Measurements from ENCODE around the gene RAB3C. TPM values are rescaled to one million over a fixed set of nuclear protein-coding genes. Genes with fewer than 3 reads are reported as not detected.

RAB3C gene
- total and polyA plus RNA-seq, 4 experiments from 2014 or later, result not detected

GRCh38 chr5:58711965-58712364 is 129.1 kb downstream of the RAB3C start:
- no peak for DNase-seq
- H3K36me3 Mint-ChIP-seq, result no peaks in the 10 kb centered on the region
- no peak overlapping the region for H3K4me3 ChIP-seq (ENCODE audit: low read length in 2 of 2)
- no peaks in the 10 kb centered on the region for H3K36me3 ChIP-seq (ENCODE audit: insufficient read depth, low read length)
- no peaks in the 10 kb centered on the region for H3K27me3 ChIP-seq (ENCODE audit: insufficient read depth, low read length)
- peaks cover 0 to 12% (median 4%) of the 10 kb centered on the region in 8 donors for H3K9me3 Mint-ChIP-seq
- intact Hi-C loops (cut with micrococcal nuclease), result no loop called here
- CTCF ChIA-PET (ENCODE audit: partially characterized antibody), result no interaction called here
- no peaks in the 10 kb centered on the region for H3K9me3 ChIP-seq (ENCODE audit: control insufficient read depth in 1 of 2, low read length in 2 of 2)
- H3K27me3 Mint-ChIP-seq, result peaks cover 5 to 7% of the 10 kb centered on the region in 2 donors
- H3K27ac ChIP-seq (ENCODE audit: low read depth, low read length), result no peak overlapping the region
- POLR2A ChIA-PET (ENCODE audit: partially characterized antibody), result no interaction called here
- no peak overlapping the region for H3K4me3 Mint-ChIP-seq
- no peaks in the 10 kb centered on the region for H3K4me1 Mint-ChIP-seq
- no peaks in the 10 kb centered on the region for H3K4me1 ChIP-seq (ENCODE audit: insufficient read depth, low read length)
- H3K27ac Mint-ChIP-seq, result no peak overlapping the region

- H3K9me3 Mint-ChIP-seq, result peaks cover 0 to 12% (median 4%) of the 10 kb centered on the region in 8 donors
- ChIA-PET CTCF (ENCODE audit: partially characterized antibody) (no interaction called here), POLR2A (ENCODE audit: partially characterized antibody) (no interaction called here)
- H3K4me1 Mint-ChIP-seq, result no peaks in the 10 kb centered on the region
- H3K9me3 ChIP-seq (ENCODE audit: control insufficient read depth in 1 of 2, low read length in 2 of 2), result no peaks in the 10 kb centered on the region
- DNase-seq, result no peak
- H3K36me3 Mint-ChIP-seq, result no peaks in the 10 kb centered on the region
- peaks cover 4 to 7% of the 10 kb centered on the region in 2 donors for H3K27me3 Mint-ChIP-seq
- H3K27ac Mint-ChIP-seq, result no peak overlapping the region
- H3K4me1 ChIP-seq (ENCODE audit: insufficient read depth, low read length), result no peaks in the 10 kb centered on the region
- H3K36me3 ChIP-seq (ENCODE audit: insufficient read depth, low read length), result no peaks in the 10 kb centered on the region
- no peak overlapping the region for H3K27ac ChIP-seq (ENCODE audit: low read depth, low read length)
- intact Hi-C loops (cut with micrococcal nuclease), result no loop called here
- H3K4me3 Mint-ChIP-seq, result no peak overlapping the region
- H3K4me3 ChIP-seq (ENCODE audit: low read length in 2 of 2), result no peak overlapping the region
- H3K27me3 ChIP-seq (ENCODE audit: insufficient read depth, low read length), result no peaks in the 10 kb centered on the region
Measured at GRCh38 chr5:58714046-58714445, 131.2 kb downstream of the RAB3C start.

- Histone ChIP-seq H3K36me3 (ENCODE audit: insufficient read depth, low read length) (no peaks in the 10 kb centered on the region), H3K4me3 (ENCODE audit: low read length in 2 of 2) (no peak overlapping the region), H3K4me1 (ENCODE audit: insufficient read depth, low read length) (no peaks in the 10 kb centered on the region), H3K9me3 (ENCODE audit: control insufficient read depth in 1 of 2, low read length in 2 of 2) (no peaks in the 10 kb centered on the region), H3K27me3 (ENCODE audit: insufficient read depth, low read length) (no peaks in the 10 kb centered on the region), H3K27ac (ENCODE audit: low read depth, low read length) (no peak overlapping the region)
- no peak for DNase-seq
- intact Hi-C loops (cut with micrococcal nuclease), result no loop called here
- H3K27ac Mint-ChIP-seq, result no peak overlapping the region
- ChIA-PET CTCF (ENCODE audit: partially characterized antibody) (no interaction called here), POLR2A (ENCODE audit: partially characterized antibody) (no interaction called here)
- H3K9me3 Mint-ChIP-seq, result peaks cover 0 to 12% (median 4%) of the 10 kb centered on the region in 8 donors
- no peak overlapping the region for H3K4me3 Mint-ChIP-seq
- H3K27me3 Mint-ChIP-seq, result peaks cover 2 to 3% of the 10 kb centered on the region in 2 donors
- no peaks in the 10 kb centered on the region for H3K36me3 Mint-ChIP-seq
- no peaks in the 10 kb centered on the region for H3K4me1 Mint-ChIP-seq
Measured at GRCh38 chr5:58715997-58716656, 133.3 kb downstream of the RAB3C start.

- Mint-ChIP-seq H3K36me3 (no peaks in the 10 kb centered on the region), H3K27me3 (peaks cover 1 to 2% of the 10 kb centered on the region in 2 donors), H3K4me1 (no peaks in the 10 kb centered on the region), H3K9me3 (peaks cover 0 to 12% (median 4%) of the 10 kb centered on the region in 8 donors), H3K4me3 (no peak overlapping the region), H3K27ac (no peak overlapping the region)
- DNase-seq, result no peak
- POLR2A ChIA-PET (ENCODE audit: partially characterized antibody), result no interaction called here
- Histone ChIP-seq H3K36me3 (ENCODE audit: insufficient read depth, low read length) (no peaks in the 10 kb centered on the region), H3K4me1 (ENCODE audit: insufficient read depth, low read length) (no peaks in the 10 kb centered on the region), H3K27ac (ENCODE audit: low read depth, low read length) (no peak overlapping the region), H3K4me3 (ENCODE audit: low read length in 2 of 2) (no peak overlapping the region), H3K27me3 (ENCODE audit: insufficient read depth, low read length) (no peaks in the 10 kb centered on the region), H3K9me3 (ENCODE audit: control insufficient read depth in 1 of 2, low read length in 2 of 2) (no peaks in the 10 kb centered on the region)
- intact Hi-C loops (cut with micrococcal nuclease), result no loop called here
- CTCF ChIA-PET (ENCODE audit: partially characterized antibody), result no interaction called here
Measured at GRCh38 chr5:58716713-58717112, 133.8 kb downstream of the RAB3C start.

GRCh38 chr5:58717303-58718007 is 134.6 kb downstream of the RAB3C start:
- POLR2A ChIA-PET (ENCODE audit: partially characterized antibody), result no interaction called here
- H3K4me3 Mint-ChIP-seq, result no peak overlapping the region

GRCh38 chr5:58718269-58718978 is 135.5 kb downstream of the RAB3C start:
- no peaks in the 10 kb centered on the region for H3K36me3 Mint-ChIP-seq
- H3K4me3 Mint-ChIP-seq, result no peak overlapping the region
- H3K9me3 Mint-ChIP-seq, result peaks cover 0 to 6% (median 4%) of the 10 kb centered on the region in 8 donors
- no peaks in the 10 kb centered on the region for H3K4me1 Mint-ChIP-seq
- H3K27ac Mint-ChIP-seq, result no peak overlapping the region
- H3K4me3 ChIP-seq (ENCODE audit: low read length in 2 of 2), result no peak overlapping the region
- peaks cover 1 to 3% of the 10 kb centered on the region in 2 donors for H3K27me3 Mint-ChIP-seq
- no peaks in the 10 kb centered on the region for H3K9me3 ChIP-seq (ENCODE audit: control insufficient read depth in 1 of 2, low read length in 2 of 2)
- H3K27me3 ChIP-seq (ENCODE audit: insufficient read depth, low read length), result no peaks in the 10 kb centered on the region
- H3K4me1 ChIP-seq (ENCODE audit: insufficient read depth, low read length), result no peaks in the 10 kb centered on the region
- intact Hi-C loops (cut with micrococcal nuclease), result no loop called here
- ChIA-PET POLR2A (ENCODE audit: partially characterized antibody) (no interaction called here), CTCF (ENCODE audit: partially characterized antibody) (no interaction called here)
- H3K27ac ChIP-seq (ENCODE audit: low read depth, low read length), result no peak overlapping the region
- H3K36me3 ChIP-seq (ENCODE audit: insufficient read depth, low read length), result no peaks in the 10 kb centered on the region
- DNase-seq, result no peak

More at GRCh38 chr5:58717303-58718007, 134.6 kb downstream of the RAB3C start:
- H3K9me3 ChIP-seq (ENCODE audit: control insufficient read depth in 1 of 2, low read length in 2 of 2), result no peaks in the 10 kb centered on the region
- H3K36me3 ChIP-seq (ENCODE audit: insufficient read depth, low read length), result no peaks in the 10 kb centered on the region
- H3K27ac ChIP-seq (ENCODE audit: low read depth, low read length), result no peak overlapping the region
- H3K9me3 Mint-ChIP-seq, result peaks cover 0 to 12% (median 4%) of the 10 kb centered on the region in 8 donors
- no peaks in the 10 kb centered on the region for H3K27me3 ChIP-seq (ENCODE audit: insufficient read depth, low read length)
- intact Hi-C loops (cut with micrococcal nuclease), result no loop called here
- CTCF ChIA-PET (ENCODE audit: partially characterized antibody), result no interaction called here
- H3K4me1 ChIP-seq (ENCODE audit: insufficient read depth, low read length), result no peaks in the 10 kb centered on the region
- H3K4me3 ChIP-seq (ENCODE audit: low read length in 2 of 2), result no peak overlapping the region
- H3K4me1 Mint-ChIP-seq, result no peaks in the 10 kb centered on the region
- H3K27me3 Mint-ChIP-seq, result peaks cover 1 to 2% of the 10 kb centered on the region in 2 donors
- no peaks in the 10 kb centered on the region for H3K36me3 Mint-ChIP-seq
- H3K27ac Mint-ChIP-seq, result no peak overlapping the region
- no peak for DNase-seq

GRCh38 chr5:58722160-58722559 is 139.3 kb downstream of the RAB3C start:
- ChIA-PET CTCF (ENCODE audit: partially characterized antibody) (no interaction called here), POLR2A (ENCODE audit: partially characterized antibody) (no interaction called here)
- intact Hi-C loops (cut with micrococcal nuclease), result no loop called here
- no peak overlapping the region for H3K4me3 Mint-ChIP-seq
- no peak overlapping the region for H3K27ac ChIP-seq (ENCODE audit: low read depth, low read length)
- H3K27ac Mint-ChIP-seq, result no peak overlapping the region
- peaks cover 0 to 15% (median 5%) of the 10 kb centered on the region in 8 donors for H3K9me3 Mint-ChIP-seq
- DNase-seq, result no peak
- no peaks in the 10 kb centered on the region for H3K36me3 Mint-ChIP-seq
- no peaks in the 10 kb centered on the region for H3K9me3 ChIP-seq (ENCODE audit: control insufficient read depth in 1 of 2, low read length in 2 of 2)
- H3K36me3 ChIP-seq (ENCODE audit: insufficient read depth, low read length), result no peaks in the 10 kb centered on the region
- H3K4me1 ChIP-seq (ENCODE audit: insufficient read depth, low read length), result no peaks in the 10 kb centered on the region
- no peaks in the 10 kb centered on the region for H3K27me3 ChIP-seq (ENCODE audit: insufficient read depth, low read length)
- H3K4me3 ChIP-seq (ENCODE audit: low read length in 2 of 2), result no peak overlapping the region
- H3K27me3 Mint-ChIP-seq, result peaks cover 0 to 7% of the 10 kb centered on the region in 2 donors
- no peaks in the 10 kb centered on the region for H3K4me1 Mint-ChIP-seq

Measured in CD4-positive, alpha-beta memory T cell (primary cell).